AG09319 (cell line): Measurements from ENCODE around the gene METTL25.

Source experiments
- DNase-seq: peaks from one replicate; pipeline ENCODE4 v3.0.0-alpha.2; 2010; ENCODE audit warnings: low read depth; ENCODE audit errors: extremely low read depth
- TF ChIP-seq, protein P1 (sequence below): IDR thresholded peaks from 2 replicates; pipeline ENCODE4 v1.5.1; 2011; ENCODE audit warnings: low read depth, mild to moderate bottlenecking, inconsistent platforms, low read length, moderate library complexity

Gene METTL25

GRCh38 chr12:82358200-82359114 is at the start of gene METTL25, which contains the start of gene CCDC59:
Gene METTL25 (plus strand): TSS chr12:82358529. CDS start chr12:82358566, 37 bp downstream.
Gene CCDC59 (minus strand): TSS chr12:82358387. CDS start chr12:82358376, 11 bp downstream.
- peak; percentile 96 for DNase-seq
- TF ChIP-seq, protein P1, sequence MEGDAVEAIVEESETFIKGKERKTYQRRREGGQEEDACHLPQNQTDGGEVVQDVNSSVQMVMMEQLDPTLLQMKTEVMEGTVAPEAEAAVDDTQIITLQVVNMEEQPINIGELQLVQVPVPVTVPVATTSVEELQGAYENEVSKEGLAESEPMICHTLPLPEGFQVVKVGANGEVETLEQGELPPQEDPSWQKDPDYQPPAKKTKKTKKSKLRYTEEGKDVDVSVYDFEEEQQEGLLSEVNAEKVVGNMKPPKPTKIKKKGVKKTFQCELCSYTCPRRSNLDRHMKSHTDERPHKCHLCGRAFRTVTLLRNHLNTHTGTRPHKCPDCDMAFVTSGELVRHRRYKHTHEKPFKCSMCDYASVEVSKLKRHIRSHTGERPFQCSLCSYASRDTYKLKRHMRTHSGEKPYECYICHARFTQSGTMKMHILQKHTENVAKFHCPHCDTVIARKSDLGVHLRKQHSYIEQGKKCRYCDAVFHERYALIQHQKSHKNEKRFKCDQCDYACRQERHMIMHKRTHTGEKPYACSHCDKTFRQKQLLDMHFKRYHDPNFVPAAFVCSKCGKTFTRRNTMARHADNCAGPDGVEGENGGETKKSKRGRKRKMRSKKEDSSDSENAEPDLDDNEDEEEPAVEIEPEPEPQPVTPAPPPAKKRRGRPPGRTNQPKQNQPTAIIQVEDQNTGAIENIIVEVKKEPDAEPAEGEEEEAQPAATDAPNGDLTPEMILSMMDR, result peak; percentile 71

DNA sequence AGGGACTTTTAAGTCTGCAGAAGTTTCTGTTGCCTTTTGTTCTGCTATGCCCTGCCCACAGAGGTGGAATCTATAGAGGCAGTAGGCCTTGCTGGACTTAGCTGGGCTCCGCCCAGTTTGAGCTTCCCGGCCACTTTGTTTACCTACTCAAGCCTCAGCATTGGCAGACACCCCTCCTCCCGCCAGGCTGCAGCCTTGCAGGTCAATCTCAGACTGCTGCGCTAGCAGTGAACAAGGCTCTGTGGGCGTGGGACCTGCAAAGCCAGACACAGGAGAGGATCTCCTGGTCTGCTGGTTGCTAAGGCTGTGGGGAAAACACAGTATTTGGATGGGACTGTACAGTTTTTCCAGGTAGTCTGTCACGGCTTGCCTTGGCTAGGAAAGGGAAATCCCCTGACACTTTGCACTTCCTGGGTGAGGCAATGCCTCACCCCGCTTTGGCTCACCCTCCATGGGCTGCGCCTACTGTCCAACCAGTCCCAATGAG is 43.9 kb upstream of the METTL25 start:
- TF ChIP-seq, protein P1, result no peak
- DNase-seq, result no peak

GRCh38 chr12:82319276-82319675 is 39.1 kb upstream of the METTL25 start:
- TF ChIP-seq, protein P1, result no peak
- DNase-seq, result no peak

GRCh38 chr12:82325540-82326336 is 32.6 kb upstream of the METTL25 start:
- TF ChIP-seq, protein P1, result no peak
- DNase-seq, result no peak

- peak; percentile 1 for DNase-seq
- TF ChIP-seq, protein P1, result peak; percentile 52
Measured at GRCh38 chr12:82326905-82327503, 31.3 kb upstream of the METTL25 start.

- TF ChIP-seq, protein P1, result no peak
- no peak for DNase-seq
Measured at GRCh38 chr12:82327861-82328260, 30.5 kb upstream of the METTL25 start.
